Naive B cell (primary cell): ENCODE data around the gene FCSK. TPM values are rescaled to one million over a fixed set of nuclear protein-coding genes. Genes with fewer than 3 reads are reported as not detected.
"Not testable (repeated sequence)": the region's sequence is repeated elsewhere in the genome, so short reads cannot be mapped to it uniquely, and the experiment has no call there.

Source experiments
- ATAC-seq, 2 donors: fragments of 150-1000 bp; cut with Tn5 transposase; 2 replicates each; pipeline ENCODE4 v1.10.0; 2021; ENCODE audit warnings: low read depth in 2 of 2, mild to moderate bottlenecking in 2 of 2, moderate library complexity in 2 of 2
- DNase-seq: peaks from one replicate; pipeline ENCODE4 v3.0.0; 2022
- H3K27ac Mint-ChIP-seq, 6 donors: one replicate each; pipeline ENCODE4 v1.8.0; 2020 to 2022; ENCODE audit warnings: mild to moderate bottlenecking in 6 of 6, mixed read lengths in 6 of 6, moderate library complexity in 5 of 6, inconsistent platforms in 2 of 6
- H3K27me3 Mint-ChIP-seq, 3 donors: one replicate each; pipeline ENCODE4 v1.8.0; 2021 to 2022; ENCODE audit warnings: mixed read lengths in 3 of 3, mild to moderate bottlenecking in 1 of 3
- H3K36me3 Mint-ChIP-seq, 2 donors: one replicate each; pipeline ENCODE4 v1.8.0; 2020 to 2022; ENCODE audit warnings: mixed read lengths in 2 of 2, inconsistent platforms in 1 of 2, mild to moderate bottlenecking in 1 of 2
- H3K4me1 Mint-ChIP-seq, 3 donors: one replicate each; pipeline ENCODE4 v1.8.0; 2020 to 2022; ENCODE audit warnings: mixed read lengths in 3 of 3, inconsistent platforms in 1 of 3, mild to moderate bottlenecking in 1 of 3, moderate library complexity in 1 of 3
- H3K4me3 Mint-ChIP-seq, 8 donors: one replicate each; pipeline ENCODE4 v1.8.0; 2020 to 2022; ENCODE audit warnings: mild to moderate bottlenecking in 8 of 8, mixed read lengths in 8 of 8, moderate library complexity in 8 of 8, inconsistent platforms in 2 of 8
- H3K9me3 Mint-ChIP-seq, 7 donors: one replicate each; pipeline ENCODE4 v1.8.0; 2020 to 2022; ENCODE audit warnings: mixed read lengths in 7 of 7, mild to moderate bottlenecking in 5 of 7, inconsistent platforms in 2 of 7, moderate library complexity in 1 of 7
- polyA plus RNA-seq, 6 donors: library from polyadenylated mRNA; unstranded; fragments of 300-500 nt; fragmentation: Illumina TruSeq; gene quantifications; one replicate each; pipeline ENCODE4 v1.2.3, GENCODE V29; 2021; ENCODE audit warnings: low read depth in 6 of 6

FCSK gene
- polyA plus RNA-seq, 6 donors from 2014 or later, result 2.5 to 5.8 (median 4.7) TPM

DNA sequence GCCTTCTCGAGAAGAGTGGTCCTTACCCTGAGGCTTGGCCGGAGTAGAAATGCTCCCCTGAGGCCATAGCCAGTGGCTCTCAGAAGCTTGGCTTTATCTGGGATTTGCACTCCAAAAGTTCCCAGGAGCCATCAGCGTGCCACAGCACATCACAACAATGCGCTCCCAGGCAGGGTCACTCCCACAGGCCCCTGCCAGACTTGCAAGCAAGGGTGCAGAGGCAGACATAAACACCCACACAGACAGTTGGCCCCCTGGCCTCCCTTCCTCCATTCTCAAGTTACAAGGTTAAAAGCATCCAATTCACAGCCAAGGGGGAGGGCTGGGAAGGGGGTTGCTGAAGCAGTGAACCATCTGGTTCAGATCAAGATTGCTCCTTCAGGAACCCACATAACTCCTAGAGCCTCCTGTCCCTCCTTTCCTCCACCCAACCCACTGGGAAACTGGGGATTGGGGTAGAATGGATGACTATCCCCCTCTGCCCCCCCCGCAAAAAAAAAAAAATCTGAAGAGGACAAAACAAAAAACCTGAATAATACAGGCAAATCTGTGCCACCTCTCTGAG lies 17.3 kb upstream of the FCSK start:
- ATAC-seq (no peak), DNase-seq (no peak)
- H3K4me3 Mint-ChIP-seq, result peak overlapping the region; percentile 91 to 99 (median 96)
- H3K9me3 Mint-ChIP-seq, result no peaks in the 10 kb centered on the region
- H3K4me1 Mint-ChIP-seq, result peaks cover 44 to 69% (median 60%) of the 10 kb centered on the region in 3 donors
- no peaks in the 10 kb centered on the region for H3K27me3 Mint-ChIP-seq
- peak overlapping the region in 4 of 6 donors; percentile 58 to 95 (median 90) for H3K27ac Mint-ChIP-seq
- no peaks in the 10 kb centered on the region for H3K36me3 Mint-ChIP-seq

DNA sequence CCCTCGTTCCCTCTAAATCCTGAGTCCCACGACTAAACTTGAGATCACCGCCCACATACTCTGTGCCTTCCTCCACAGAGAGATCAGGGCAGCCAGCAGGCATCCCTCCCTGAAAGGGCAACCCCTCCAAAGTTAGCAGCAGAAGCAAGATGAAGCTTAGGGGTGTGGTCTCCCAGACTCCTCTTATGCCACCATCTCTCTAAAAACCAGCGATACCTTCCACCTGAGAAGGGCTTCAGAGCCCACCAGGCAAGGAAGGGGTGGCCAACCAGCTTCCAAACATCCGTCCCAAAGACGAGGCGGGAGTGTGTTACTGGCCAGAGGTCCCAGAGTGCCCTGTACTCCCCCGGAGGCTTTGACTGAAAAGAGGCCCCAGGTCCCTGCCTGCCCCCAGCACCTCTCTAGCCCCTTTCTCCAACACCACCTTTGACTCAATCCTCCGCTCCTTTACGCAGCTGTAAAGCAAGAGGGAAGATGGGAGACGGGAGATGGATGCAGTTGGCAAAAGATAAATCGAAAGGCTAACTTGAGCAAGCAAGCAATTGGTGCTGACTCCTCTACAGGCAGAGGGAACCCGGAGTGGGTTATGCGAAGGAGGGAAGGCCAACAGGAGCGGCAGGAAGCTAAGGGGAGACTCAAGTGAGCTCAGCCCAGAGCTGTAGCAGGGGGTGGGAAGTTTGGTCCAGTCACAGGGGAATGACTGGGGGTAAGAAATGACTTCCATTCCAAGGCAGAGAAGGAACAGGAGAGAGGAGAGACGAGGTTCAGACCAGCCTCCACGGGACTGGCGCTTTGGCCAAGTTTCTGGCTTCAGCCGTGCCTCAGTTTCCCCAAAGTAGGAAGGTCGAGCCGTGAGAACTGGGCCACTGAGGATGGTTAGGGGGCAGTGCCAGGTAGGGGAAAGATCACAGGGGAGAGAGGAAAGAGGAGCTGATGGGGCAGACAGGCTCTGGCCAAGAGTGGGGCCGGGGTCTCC lies 16.5 kb upstream of the FCSK start:
- Mint-ChIP-seq H3K36me3 (no peaks in the 10 kb centered on the region), H3K27ac (peak overlapping the region; percentile 88 to 96 (median 94)), H3K9me3 (no peaks in the 10 kb centered on the region), H3K4me3 (peak overlapping the region; percentile 91 to 99 (median 96)), H3K4me1 (peaks cover 38 to 62% (median 52%) of the 10 kb centered on the region in 3 donors), H3K27me3 (no peaks in the 10 kb centered on the region)
- ATAC-seq (no peak), DNase-seq (no peak)

DNA sequence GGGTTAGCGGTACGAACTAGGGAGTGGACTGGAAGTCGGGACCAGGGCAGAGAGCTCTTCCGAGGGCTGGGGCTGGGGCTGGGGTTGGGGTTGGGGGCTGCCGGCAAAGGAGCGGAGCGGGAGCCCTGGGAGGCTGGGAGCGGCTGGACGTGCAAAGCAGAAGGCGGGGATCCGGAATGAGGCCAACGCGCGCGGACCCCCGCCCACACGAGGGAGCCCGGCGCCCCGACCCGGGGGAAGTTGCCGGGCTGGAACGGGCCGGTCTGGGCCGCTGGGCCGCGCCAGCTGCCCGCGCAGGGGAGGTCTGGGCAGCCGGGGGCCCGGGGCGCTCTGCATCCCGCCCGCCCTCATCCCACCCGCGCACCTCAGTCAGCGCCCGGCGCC lies 15.8 kb upstream of the FCSK start:
- Mint-ChIP-seq H3K4me1 (peaks cover 31 to 55% (median 45%) of the 10 kb centered on the region in 3 donors), H3K36me3 (no peaks in the 10 kb centered on the region)

DNA sequence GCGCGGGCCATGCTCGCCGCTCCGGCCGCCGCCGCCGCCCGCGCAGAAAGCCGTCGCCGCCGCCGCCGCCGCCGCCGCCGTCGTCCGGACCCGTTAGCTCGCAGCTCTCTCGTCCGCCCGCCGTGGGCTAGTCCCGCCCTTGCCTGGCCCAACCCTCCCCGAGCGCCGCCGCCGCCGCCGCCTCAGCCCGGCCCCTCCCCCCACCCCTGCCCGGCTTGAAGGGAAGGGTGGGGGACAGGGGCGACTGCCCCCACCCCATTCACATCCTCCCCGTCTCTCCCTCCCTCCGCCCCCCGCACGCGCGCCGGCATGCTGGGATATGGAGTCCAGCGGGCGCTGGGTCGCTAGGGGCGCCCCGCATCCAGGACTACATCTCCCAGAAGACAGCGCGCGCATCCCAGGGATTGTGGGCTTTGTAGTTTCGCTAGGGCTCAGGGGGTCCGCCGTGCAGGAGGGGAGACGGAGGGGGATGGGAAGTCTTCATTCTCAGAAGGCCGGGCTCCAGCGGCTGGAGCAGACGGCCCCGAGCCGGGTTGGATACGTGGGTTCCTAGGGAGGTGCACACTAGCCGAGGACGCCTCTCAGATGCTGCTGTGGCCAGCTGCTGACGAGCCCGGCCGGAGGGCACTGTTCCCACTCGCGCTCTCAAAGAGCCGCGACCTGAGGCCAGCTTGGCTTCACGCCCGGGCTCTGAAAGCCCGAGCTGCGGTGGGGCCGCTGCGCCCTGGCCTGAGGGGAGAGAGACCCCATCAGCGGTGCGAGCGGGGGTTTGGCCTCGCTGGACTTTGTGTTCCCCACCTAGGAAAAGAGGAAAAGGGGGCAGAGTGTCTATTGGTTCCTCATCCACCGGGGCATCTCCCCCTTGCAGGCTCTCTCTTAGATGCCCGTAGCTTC lies 15.2 kb upstream of the FCSK start, which contains the start of gene ST3GAL2:
ST3GAL2 (minus strand) TSS at position 132 of the 894 bp plus-strand sequence. CDS start 40,570 bp downstream, outside the sequence.
- ATAC-seq (peak; percentile 91 to 93), DNase-seq (peak; percentile 87)
- H3K27me3 Mint-ChIP-seq, result no peaks in the 10 kb centered on the region
- peak within 1 kb of the TSS; percentile 91 to 99 (median 98) for H3K4me3 Mint-ChIP-seq
- H3K27ac Mint-ChIP-seq, result peak within 1 kb of the TSS; percentile 88 to 99 (median 94)
- peaks cover 25 to 48% (median 39%) of the 10 kb centered on the region in 3 donors for H3K4me1 Mint-ChIP-seq
- H3K9me3 Mint-ChIP-seq, result no peaks in the 10 kb centered on the region
- H3K36me3 Mint-ChIP-seq, result no peaks in the 10 kb centered on the region

More for the DNA sequence above, 15.8 kb upstream of the FCSK start:
- Mint-ChIP-seq H3K27ac (peak overlapping the region in 3 of 6 donors; percentile 88 to 96 (median 94)), H3K4me3 (peak overlapping the region; percentile 91 to 99 (median 96)), H3K27me3 (no peaks in the 10 kb centered on the region), H3K9me3 (no peaks in the 10 kb centered on the region)
- ATAC-seq, result no peak
- DNase-seq, result no peak

DNA sequence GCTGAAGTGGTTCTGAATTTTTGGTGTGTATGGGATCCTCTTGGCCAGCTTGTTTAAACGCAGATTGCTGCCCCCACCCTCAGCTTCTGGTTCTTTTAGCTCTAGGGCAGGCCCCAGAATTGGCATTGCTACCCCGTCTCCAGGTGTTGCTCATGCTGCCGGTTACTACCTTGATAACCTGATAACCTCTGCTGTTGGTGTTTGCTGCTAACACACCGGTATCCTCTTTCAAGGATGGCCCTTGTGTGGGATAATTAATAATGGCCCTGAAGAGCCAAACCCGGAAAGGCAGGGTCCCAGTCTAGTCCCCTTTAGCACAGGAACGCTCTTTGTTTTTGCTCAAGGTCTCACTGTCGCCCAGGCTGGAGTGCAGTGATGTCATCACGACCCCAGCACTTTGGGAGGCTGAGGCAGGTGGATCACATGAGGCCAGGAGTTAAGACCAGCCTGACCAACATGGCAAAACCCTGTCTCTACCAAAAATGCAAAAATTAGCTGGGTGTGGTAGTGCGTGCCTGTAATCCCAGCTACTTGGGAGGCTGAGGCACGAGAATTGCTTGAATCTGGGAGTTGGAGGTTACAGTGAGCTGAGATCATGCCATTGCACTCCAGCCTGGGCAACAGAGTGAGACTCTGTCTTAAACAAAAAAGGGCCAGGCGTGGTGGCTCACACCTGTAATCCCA lies 14.2 kb upstream of the FCSK start:
- Mint-ChIP-seq H3K27me3 (no peaks in the 10 kb centered on the region), H3K36me3 (no peaks in the 10 kb centered on the region), H3K9me3 (no peaks in the 10 kb centered on the region), H3K4me3 (peak overlapping the region; percentile 89 to 98 (median 96)), H3K27ac (peak overlapping the region in 3 of 6 donors; percentile 57 to 94 (median 88)), H3K4me1 (peaks cover 21 to 39% (median 30%) of the 10 kb centered on the region in 3 donors)
- DNase-seq (no peak), ATAC-seq (no peak)

DNA sequence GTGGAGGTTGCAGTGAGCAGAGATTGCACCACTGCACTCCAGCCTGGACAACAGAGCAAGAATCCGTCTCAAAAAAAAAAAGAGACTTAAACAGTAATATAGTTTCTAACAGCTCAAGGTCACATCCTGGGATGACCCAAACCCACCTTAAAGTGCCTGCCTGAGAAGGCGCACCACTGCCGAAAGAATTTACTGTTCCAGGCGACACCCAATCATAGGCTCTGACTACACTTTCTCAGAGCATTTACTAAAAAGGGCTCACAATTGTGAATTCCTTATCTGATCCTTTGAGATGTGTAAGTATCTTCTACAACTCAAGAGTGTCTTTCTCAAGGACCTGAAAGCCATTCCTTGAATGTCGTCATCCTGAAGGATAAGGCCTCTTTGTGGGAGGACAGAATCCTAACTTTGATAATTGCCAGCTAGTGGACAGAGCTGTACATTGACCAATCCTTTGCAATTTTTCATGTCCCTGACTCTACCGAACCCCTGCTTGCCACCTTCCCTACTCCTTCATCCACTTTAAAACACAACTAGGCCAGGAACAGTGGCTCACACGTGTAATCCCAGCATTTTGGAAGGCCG lies 12.9 kb upstream of the FCSK start:
- Mint-ChIP-seq H3K4me3 (peak overlapping the region in 4 of 8 donors; percentile 37 to 96 (median 69)), H3K36me3 (no peaks in the 10 kb centered on the region), H3K9me3 (no peaks in the 10 kb centered on the region), H3K27ac (no peak overlapping the region), H3K4me1 (peaks cover 19 to 30% (median 27%) of the 10 kb centered on the region in 3 donors), H3K27me3 (no peaks in the 10 kb centered on the region)
- no peak for DNase-seq
- ATAC-seq, result no peak

DNA sequence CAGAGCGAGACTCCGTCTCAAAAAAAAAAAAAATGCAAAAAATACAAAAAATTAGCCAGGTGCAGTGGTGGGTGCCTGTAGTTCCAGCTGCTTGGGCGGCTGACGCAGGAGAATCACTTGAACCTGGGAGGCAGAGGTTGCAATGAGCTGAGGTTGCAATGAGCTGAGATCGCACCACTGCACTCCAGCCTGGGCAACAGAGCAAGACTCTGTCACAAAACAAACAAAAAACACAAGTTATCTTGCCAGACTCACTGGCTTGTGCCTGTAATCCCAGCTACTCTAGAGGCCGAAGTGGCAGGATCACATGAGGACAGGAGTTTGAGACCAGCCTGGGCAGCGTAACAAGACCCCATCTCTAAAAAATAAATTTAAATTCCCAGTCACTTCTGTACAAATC lies 12.1 kb upstream of the FCSK start:
- Mint-ChIP-seq H3K36me3 (no peaks in the 10 kb centered on the region), H3K27ac (peak overlapping the region in 1 of 6 donors; percentile 60), H3K27me3 (no peaks in the 10 kb centered on the region), H3K4me3 (peak overlapping the region in 1 of 8 donors; percentile 51), H3K9me3 (no peaks in the 10 kb centered on the region), H3K4me1 (peaks cover 19 to 30% (median 27%) of the 10 kb centered on the region in 3 donors)
- DNase-seq (no peak), ATAC-seq (no peak)

DNA sequence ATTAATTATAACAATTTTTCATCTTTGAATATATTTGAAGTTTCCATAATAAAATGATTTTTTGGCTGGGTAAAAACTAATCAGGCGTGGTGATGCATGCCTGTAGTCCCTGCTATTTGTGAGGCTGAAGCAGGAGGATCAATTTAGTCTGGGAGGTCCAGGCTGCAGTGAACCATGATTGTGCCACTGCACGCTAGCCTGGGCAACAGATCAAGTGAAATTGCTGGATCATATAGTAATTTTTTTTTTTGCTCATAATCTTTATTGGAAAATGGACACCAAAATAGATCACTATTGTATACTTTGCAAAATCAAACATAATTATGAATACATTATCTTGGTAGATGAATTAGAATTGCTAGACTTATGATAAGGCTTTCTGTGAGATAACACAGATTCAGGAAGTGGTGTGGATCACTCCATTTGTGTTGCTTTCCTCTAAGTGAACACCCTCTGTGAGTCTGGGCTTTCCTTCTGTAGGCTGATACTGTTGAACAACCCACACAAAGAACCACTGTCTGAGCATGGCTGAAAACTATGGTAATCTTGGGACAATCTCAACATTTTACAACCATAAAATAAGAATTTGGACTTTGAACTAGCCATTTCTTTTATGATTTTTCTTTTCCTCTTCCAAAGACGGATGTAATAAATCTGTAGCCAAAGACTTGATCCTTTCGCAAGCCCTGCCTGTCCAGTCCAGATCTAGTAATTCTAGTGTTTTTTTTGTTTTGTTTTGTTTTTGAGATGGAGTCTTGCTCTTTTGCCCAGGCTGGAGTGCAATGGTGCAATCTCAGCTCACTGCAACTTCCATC lies 9.9 kb upstream of the FCSK start:
- Mint-ChIP-seq H3K36me3 (no peaks in the 10 kb centered on the region), H3K4me3 (peak overlapping the region in 1 of 8 donors; percentile 36), H3K27ac (no peak overlapping the region), H3K27me3 (no peaks in the 10 kb centered on the region), H3K4me1 (peaks cover 4 to 22% (median 13%) of the 10 kb centered on the region in 3 donors), H3K9me3 (no peaks in the 10 kb centered on the region)
- ATAC-seq, result no peak
- DNase-seq, result no peak

DNA sequence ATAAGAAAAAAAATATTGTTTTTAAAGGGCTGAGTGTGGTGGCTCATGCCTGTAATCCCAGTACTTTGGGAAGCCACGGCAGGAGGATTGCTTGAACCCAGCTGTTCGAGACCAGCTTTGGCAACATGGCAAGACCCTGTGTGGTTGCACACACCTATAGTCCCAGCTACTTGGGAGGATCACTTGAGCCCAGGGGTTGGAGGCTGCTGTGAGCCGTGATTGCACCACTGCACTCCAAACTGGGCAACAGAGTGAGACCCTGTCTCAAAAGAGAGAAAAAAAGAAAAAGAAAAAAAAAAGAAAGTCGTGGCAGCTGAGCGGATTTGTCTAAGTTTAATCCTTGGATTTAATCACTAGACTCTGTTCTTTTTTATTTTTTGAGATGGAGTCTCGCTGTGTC lies 6.3 kb upstream of the FCSK start:
- no peaks in the 10 kb centered on the region for H3K9me3 Mint-ChIP-seq

DNA sequence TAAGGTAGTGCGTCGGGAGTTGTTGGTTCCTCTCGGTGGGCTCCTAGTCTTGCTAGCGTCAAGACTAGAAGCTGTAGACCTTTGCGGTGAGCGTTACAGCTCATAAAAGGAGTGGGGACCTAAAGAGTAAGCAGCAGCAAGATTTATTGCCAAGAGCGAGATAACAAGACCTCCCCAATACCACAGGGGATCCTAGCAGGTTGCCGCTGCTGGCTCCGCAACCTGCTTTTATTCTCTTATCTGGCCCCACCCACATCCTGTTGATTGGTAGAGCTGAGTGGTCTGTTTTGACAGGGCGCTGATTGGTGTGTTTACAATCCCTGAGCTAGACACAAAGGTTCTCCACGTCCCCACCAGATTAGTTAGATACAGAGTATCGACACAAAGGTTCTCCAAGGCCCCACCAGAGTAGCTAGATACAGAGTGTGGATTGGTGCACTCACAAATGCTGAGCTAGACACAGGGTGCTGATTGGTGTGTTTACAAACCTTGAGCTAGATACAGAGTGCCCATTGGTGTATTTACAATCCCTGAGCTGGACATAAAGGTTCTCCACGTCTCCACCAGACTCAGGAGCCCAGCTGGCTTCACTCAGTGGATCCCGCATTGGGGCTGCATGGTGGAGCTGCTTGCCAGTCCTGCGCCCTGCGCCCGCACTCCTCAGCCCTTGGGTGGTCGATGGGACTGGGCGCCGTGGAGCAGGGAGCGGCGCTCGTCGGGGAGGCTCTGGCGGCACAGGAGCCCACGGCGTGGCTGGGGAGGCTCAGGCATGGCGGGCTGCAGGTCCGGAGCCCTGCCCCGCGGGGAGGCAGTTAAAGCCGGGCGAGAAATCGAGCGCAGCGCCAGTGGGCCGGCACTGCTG lies 4.0 kb upstream of the FCSK start:
- DNase-seq, ATAC-seq, H3K36me3 Mint-ChIP-seq, H3K27ac Mint-ChIP-seq, H3K9me3 Mint-ChIP-seq, H3K27me3 Mint-ChIP-seq: not testable (repeated sequence)
- peak overlapping the region in 3 of 8 donors; percentile 0 to 14 (median 10) for H3K4me3 Mint-ChIP-seq
- H3K4me1 Mint-ChIP-seq, result peaks cover 14 to 39% (median 16%) of the 10 kb centered on the region in 3 donors

More for the DNA sequence above, 6.3 kb upstream of the FCSK start:
- Mint-ChIP-seq H3K4me1 (peaks cover 9 to 24% (median 9%) of the 10 kb centered on the region in 3 donors), H3K4me3 (no peak overlapping the region), H3K27ac (no peak overlapping the region), H3K27me3 (peaks cover 0 to 4% (median 0%) of the 10 kb centered on the region in 3 donors), H3K36me3 (no peaks in the 10 kb centered on the region)
- ATAC-seq, result no peak
- DNase-seq, result no peak

DNA sequence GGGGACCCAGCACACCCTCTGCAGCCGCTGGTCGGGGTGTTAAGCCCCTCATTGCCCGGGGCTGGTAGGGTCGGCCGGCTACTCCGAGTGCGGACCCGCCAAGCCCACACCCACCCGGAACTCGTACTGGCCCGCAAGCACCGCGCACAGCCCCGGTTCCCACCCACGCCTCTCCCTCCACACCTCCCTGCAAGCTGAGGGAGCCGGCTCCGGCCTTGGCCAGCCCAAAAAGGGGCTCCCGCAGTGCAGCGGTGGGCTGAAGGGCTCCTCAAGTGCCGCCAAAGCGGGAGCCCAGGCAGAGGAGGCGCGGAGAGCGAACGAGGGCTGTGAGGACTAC lies 3.4 kb upstream of the FCSK start:
- H3K27me3 Mint-ChIP-seq, H3K27ac Mint-ChIP-seq, ATAC-seq, H3K9me3 Mint-ChIP-seq, DNase-seq, H3K36me3 Mint-ChIP-seq: not testable (repeated sequence)
- Mint-ChIP-seq H3K4me1 (peaks cover 14 to 45% (median 16%) of the 10 kb centered on the region in 3 donors), H3K4me3 (peak overlapping the region in 1 of 8 donors; percentile 42)
